HG03575 (cell line): Measurements from ENCODE around the gene CRTC2.

Experiments
- ATAC-seq: cut with Tn5 transposase; IDR thresholded peaks from one replicate; pipeline ENCODE4 v1.9.1; 2021; ENCODE audit not compliant: unreplicated experiment, insufficient number of reproducible peaks, low FRiP score; ENCODE audit errors: extremely low read depth

The CRTC2 gene

DNA sequence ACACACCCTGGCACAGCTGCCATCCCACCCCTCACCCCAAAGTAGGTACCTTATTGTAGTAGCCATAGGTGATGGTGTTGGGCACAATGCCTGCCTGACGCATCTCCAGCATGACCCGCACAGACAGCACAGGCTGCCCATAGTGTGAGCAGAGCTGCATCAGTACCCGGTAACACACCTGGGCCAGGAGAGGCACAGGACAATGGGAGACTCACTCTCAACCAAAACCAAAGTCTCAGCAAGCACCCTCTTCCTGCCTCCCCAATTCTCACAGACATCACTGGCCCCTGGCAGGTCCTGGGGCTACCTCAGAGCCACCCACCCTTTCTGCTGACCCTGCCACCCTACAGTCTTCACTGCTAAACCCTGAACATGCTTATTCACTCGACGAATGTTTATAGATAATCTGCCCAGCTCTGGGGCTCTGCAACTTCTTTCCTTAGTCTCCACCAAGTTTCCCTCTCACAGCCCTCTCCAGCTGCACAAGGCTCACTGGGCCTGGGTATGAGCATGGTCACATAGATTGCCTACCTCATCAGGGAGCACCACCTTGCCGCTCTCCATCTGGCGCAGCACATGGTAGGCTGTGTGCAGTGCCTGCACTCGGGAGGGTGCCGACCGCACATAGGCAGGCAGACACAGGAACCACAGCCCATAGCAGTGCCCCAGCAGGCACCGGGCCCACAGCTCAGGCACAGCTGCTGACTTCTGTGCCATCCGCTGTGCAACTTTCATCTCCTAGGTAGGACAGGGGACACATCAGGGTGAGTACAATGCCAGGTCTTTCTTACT is 22.2 kb downstream of the CRTC2 start:
- no peak for ATAC-seq

DNA sequence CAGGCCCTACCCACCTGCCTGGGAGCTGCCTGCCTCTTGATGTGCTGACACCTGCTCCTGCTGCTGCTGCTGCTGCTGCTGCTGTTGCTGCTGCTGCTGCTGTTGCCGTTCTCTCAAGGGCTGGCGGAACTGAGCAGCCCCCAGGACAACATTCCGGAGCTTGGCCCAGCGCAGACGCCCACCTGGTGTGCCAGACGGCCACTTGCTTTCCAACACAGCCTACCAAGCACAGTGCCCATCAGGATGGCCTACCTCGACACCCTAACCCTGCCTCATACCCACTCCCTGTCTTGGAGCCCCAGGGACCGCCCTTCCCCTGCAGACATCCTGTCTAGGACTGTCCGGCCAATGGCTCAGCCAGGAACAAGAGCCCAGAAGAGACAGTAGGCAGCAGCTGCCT is 23.7 kb downstream of the CRTC2 start:
- no peak for ATAC-seq

DNA sequence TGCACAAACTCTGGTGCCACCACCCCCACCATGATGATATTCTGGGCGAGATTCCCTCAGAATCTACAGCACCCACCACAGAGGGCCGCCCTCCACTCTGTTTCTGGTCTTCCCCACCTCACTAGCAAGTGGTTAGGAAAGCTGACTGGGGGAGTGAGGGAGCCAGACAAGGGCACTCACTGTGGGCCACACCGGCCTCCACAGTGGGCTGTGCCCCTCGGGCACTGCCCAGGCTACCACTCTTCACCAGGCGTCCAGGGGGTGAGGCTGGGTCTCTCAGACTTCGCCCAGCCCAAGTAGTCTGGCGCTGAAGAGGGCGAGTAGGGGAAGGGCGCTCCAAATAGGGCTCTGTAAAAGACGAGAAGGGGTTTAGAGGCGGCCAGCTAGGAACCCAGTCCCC is 24.5 kb downstream of the CRTC2 start:
- ATAC-seq: no peak

DNA sequence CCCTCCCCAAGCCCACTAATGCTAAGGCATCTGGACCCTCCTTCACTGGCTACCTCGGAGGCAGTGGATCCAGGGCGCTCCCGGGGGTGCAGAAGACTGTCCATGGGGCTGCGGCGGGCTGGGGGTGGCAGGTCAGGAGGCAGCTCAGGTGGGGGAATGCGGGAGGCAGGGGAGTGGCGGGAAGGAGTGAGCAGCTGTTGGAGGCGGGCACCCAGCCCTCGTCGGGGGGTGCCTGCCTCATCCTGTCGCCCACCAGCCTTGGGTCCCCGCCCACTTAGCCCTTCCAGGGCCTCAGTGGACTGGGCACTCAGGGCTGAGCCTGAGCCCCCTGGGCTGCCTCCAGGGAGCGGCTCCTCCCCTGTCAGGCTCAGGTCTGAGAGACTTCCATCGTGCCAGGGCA is 25.0 kb downstream of the CRTC2 start:
- no peak for ATAC-seq

DNA sequence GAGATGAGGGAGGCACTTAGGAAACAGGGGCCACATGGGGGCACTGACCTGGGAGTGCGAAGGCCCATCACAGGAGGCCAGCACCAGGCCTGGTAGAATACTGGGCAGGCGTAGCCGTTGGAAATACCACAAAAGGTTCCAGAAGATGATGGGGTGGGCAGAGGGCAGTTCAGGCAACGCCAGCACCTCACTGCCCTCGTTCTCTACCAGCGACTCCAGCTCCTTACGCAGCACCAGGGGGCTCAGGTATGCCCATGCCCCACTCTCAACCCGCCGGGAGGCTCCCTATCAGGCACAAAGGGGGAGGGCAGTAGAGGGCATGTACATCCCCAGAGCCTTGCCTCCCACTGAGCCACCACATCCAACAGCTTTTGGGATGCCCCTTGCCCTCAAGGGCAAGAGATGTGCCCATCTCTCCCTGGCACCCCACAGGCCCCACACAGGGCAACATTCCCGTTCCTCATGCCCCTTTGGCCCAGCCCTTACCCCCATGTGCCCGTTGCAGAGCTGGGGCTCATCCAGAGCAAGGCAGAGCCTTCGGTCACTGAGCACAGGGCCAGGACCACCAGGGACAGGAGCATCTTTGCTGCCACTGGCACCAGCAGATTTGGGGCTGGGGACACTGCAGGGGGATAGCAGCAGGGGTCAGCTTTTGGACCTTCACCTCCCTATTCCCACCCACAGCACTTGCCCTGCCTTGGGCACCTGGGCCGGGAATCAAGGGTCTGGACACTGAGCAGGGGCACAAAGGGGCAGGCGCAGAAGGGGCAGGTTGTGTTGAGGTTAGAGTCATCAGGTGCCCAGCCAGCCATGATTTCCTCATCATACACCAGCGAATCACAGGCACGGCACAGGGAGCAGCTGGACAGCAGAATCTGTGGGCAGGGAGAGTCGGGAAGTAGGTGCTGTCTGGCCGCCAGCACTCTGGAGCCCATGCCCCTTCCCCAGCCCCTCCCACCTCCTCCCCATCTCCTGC is 26.0 kb downstream of the CRTC2 start:
- no peak for ATAC-seq

DNA sequence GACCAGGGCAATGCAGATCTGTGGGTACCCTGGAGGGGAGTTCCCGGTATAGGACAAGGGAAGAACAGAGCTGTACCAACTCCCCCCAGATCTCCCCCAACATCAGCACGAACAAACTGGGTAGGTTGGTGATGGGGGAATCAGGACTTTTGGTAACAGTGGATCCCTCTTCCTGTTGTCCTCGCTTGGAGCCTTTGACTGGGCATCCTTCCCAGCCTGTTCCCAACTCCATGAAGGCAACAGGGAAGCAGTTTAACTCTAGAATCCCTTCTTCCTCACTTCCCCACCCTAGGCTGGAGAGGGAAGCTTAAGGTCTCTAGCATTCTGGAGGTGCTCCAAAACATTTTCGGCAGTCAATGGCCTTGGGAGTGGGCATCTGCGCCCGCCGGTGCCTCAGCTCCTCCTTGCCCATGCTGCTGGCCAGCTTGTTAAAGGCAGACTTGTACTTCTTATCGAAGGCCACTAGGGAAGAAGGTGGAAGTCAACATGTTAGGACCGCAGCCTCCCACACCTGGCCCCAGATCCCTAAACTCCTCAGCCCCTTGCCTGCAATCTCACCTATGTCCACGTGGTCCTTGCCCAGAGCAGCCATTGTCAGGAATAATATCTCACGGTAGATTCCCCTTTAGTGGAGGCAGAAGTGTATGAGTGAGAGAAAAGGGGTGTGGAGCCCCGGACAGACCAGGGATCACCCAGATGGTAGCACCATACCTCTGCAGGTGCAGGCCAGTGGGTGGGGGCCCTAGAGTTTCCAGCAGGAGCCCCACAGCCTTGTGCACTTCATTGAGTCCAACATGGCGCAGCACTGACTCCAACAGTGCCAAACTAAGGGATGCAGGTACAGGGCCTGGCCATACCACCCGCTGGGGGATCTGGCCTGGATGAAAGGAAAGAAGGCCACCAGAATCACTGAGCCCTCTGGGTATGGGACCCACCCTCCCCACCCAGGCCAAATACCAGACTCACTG is 28.1 kb downstream of the CRTC2 start:
- ATAC-seq: no peak

DNA sequence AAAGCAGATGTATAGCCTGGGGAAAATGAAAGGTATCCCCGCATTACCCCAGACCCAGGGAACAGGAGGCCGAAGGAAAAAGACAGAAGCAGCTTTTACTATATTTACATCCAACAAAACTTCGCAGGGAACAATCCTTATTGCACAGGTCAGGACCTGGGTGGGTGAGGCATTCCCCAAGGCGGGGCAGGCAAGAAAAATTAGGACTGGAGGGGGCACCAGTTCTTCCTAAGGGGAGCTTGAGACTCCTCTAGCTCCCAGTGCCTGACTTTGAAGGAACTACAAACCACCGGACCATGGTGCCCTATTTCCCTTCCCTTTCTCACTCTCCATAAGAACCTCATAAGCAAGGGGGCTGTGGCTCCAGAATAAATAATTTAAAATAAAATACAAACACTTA is 29.0 kb downstream of the CRTC2 start:
- no peak for ATAC-seq

DNA sequence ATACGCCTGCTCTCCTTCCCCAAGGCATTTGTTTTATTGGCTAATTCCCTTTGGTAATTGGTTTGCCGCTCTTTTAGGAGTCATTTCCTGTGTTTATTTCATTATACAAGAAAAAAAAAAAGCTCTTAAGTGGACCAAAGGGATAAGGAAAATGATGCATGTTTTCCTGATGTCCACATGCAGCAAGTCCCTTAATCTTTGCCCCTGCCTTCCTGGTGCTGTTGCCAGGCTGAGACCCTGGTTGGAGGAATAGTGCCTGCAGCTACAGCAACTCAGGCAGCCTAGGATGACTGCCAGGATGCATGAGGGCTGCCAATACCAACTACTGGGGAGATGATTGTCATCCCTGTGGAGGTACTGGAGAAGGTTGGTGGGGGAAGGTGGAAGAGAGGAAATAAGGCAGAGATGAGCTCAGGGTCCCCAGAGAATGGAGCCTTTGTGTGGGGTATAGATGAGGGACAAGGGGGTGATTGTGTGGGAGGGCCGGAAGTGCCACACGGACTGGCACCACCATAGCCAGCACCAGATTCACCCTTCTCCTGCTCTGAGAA is 29.5 kb downstream of the CRTC2 start:
- ATAC-seq: no peak

DNA sequence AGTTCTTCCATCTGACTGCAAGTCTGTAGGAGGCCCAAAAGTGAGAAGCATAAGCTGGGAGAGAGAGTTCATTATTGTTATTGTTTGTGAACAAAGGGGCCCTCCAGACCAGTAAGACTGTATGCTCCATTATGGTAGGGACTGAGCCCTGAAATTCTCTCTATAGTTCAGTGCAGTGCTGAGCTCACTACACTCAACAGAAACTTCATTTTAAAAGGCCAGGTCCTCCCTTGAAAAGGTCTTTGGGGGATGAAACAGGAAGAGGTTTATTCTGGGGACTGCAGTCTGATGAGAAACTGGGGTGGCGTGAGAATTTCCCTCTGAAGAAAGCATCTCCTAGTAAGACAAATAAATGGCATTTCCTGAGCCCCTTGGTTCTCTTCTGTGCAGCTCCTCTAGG is 30.2 kb downstream of the CRTC2 start:
- ATAC-seq: no peak

DNA sequence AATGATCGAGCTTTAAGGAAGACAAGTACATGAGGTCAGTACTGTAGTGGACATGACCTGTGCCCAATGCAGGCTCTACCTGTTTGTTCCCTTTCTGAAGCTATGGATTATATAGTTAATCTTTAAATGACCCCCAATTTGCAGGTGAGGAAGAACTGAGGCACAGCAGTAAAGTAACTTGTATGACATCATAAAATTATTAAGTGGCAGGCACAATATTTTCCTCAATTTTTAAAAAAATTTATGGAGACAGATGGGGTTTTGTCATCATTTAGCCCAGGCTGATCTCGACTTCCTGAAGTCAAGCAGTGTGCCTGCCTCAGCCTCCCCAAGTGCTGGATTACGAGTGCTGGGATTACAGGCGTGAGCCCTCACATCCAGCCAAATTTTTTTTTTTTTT is 32.0 kb downstream of the CRTC2 start:
- no peak for ATAC-seq

DNA sequence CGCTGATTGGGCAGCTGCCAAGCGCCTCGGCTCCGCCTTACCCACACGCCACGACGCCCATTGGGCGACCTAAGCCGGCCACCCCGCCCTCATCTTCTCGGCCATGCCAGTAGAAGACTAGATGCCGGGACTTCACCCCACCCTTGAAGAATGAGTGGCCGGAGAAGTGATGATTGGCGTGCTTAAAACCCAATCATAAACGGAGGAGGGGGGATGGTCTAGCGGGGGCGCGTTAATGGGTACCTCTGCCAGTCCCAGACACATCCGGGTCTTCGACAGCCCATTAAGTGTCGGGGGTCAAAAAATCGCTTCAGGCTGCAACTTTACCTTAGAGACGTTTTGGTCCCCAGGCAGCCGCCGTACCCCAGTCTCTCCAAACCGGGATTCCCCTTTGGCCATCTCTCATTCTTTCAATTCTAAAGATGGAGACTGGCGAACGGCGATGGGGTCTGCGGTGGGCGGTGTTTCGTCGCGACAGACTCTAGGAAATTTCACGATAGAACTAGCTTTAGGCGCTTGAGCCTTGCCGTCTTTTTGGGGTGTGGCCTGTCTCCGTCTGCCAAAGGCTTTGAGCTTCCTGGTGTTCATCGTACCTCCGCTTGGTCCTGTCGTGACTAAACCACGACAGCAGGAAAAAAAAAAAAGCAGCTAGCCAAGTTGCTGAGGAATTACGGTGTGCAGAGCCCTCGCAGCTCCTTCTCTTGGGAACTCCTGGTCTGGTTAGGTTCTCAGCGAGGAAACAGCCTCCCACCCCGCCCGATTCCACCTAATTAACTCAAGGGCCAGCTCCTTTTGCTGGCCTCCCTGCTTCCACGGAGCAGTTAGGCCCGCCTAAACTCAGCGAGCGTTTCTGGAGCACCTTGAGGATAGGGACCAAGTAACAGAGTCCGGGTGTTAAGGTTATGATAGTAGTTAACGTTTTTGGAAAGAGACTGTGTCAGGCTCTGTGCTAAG is 35.2 kb downstream of the CRTC2 start, which contains the start of gene GATAD2B:
Gene GATAD2B, minus strand, starts transcription at position 1 of the 954 bp plus-strand sequence. CDS start 94,625 bp downstream, outside the sequence.
- peak; percentile 44 for ATAC-seq

DNA sequence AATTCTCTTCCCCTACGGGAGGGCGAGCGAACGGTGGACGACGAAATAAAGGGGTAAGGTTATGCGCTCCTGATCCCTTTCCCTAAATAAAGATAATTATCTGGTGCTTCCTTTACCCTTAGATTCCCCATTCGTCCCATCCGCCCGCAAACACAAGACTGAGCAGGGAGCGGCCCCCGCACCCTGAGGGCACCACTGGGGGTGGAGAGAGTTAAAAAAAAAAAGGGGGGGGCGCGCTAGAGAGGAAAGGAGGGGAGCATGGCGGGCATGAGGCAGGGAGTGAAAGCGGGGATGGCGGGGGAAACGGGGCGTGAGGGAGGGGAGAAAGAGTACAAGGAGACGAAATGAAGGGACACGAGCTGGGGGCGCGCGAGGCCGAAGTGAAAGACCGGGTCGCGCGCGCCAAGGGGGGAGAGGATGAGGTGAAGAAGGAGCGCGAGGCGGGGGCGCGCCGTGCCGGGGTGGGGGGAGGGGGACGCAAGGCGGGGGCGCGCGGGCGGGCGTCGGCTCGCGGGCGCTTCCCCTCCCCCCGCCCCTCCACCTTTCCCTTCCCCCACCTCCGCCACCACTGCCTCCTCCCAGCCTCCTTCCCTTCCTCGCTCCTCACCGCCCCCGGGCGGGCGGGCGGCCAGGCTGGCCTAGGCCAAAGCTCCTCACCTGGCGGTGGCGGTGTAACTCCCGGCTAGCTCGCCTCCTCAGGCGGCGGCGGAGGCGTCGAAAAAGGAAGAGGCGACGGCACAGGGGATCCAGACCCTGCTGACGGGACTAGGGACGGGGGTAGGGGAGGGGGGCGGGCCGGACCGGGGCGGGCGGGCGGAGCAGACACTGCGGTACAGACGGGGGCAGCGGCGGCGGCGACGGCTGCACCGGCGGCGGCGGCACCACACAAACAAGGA is 36.1 kb downstream of the CRTC2 start:
- ATAC-seq: no peak

DNA sequence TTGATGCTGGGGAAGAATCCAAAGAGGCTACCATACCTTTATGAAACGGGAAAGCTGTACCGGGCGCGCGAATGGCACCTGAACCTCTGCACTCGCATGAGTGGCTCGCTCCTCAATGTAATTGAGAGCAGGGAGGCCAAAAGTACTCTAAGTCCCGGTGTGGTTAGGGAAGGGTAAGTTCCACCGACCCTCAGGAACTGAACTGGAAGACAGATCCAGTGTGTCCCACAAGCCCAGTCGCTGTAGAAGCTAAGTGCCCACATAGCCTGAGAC is 36.7 kb downstream of the CRTC2 start:
- no peak for ATAC-seq

DNA sequence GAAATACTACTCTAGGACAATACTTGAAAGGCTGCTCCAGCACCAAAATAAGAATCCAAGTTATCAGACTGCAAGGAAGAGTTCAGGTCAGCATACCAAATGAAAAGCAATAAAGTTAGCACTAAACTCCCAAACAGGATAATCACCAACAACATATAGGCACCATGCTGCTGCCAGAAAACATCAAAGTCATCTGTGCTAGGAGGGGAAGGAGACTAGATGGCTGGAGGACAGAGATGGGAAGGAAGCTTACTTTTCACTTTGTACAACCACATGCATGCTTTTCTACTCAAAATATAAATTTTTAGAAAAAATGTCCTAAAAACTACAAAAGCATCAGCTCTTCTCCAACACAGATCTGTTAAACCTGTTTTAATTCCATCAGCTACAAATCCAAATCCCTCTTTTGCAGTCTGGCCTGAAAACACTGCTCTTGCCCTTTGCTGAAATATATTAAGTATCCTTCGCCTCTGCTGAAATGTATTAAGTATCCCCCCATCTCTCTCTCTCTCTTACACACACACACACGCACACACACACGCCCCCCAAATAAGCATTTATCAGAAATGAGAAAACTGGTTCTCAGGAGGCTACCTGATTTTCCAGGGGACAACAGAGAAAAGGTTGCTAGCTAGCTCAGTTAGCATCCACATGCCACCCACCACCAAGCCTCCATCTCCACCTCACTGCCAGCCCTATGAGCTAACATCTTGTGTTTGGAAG is 37.2 kb downstream of the CRTC2 start:
- no peak for ATAC-seq

DNA sequence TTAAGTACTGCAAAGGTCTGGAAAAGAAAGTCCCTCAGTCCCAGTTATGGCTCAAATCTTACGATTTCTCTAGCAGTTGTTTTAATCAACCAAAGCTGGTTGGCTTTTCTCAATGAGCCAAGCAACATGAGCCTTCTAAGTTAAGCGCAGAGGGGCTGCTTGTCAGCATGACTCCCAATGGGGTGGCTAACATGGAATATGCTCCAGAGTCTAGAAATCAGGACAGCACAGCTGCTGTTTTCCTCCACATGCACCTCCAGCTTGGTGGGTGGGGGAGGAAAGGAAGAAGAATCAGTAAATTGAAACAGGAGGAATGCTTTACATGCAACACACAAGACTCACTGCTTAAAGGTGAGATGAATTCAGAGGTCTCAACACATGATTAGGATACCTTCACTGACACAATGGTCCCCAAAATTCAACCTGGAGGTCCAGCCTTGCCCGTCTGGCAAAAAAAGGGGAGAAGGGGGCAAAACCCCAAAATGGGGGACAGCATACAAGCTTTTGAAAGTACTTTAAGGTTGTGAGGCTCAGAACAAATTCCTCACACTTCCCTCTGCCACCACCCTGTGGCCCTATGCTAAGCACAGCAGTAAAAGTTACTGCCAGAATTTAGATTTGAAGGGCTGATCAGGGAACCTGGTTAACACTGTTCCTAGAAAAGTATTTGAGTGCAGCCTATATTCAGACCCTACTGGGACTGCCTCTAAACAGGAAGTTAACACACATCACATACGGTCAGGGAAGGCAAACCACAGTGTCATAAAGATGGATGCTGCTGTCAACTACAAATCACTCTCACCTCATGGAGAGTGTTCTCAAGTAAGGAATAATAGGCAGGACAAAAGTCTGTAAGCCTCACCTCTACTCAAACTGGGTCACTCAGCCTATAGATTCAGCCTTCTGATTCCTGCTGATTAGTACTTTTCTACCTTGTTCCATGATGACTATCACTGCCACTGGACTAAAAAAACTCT is 38.2 kb downstream of the CRTC2 start:
- no peak for ATAC-seq
